Measurements from ENCODE around the gene HILPDA. TPM values are rescaled to one million over a fixed set of nuclear protein-coding genes. Genes with fewer than 3 reads are reported as not detected.

The HILPDA gene
- total RNA-seq, 1 donor from 2014 or later, result 171 TPM

Other genes starting within 250 kb of the HILPDA start
- gene LEP, start 214.6 kb upstream of the HILPDA start, total RNA-seq, result not detected in 2 replicates
- gene RBM28, start 112.0 kb upstream of the HILPDA start, total RNA-seq, result 76.7 and 85.8 TPM in 2 replicates
- gene PRRT4, start 94.2 kb upstream of the HILPDA start, total RNA-seq, result 0.14 TPM in 2 replicates
- 102 and 105 TPM in 2 replicates for gene IMPDH1, start 45.9 kb upstream of the HILPDA start, total RNA-seq
- gene METTL2B, start 20.9 kb downstream of the HILPDA start, total RNA-seq, result 61.1 and 71.3 TPM in 2 replicates
- gene GARIN1A, start 216.4 kb downstream of the HILPDA start, total RNA-seq, result 0.37 and 0.59 TPM in 2 replicates

Measured in activated CD4-positive, alpha-beta T cell treated with anti-CD3 and anti-CD28 coated beads, Interleukin-2, amount 10 ng/mL, durations not matched to agents 24 days and 14 days (primary cell).